Pancreas (tissue), 10 donors: ENCODE data around the gene GSTK1. TPM values are rescaled to one million over a fixed set of nuclear protein-coding genes. Genes with fewer than 3 reads are reported as not detected.

Experiments used
- ATAC-seq, 4 donors: fragments of 200-7000 bp; cut with Tn5 transposase; one replicate each; pipeline versions ENCODE4 v1.8.0 to v1.9.1; 2020; ENCODE audit warnings: mild to moderate bottlenecking in 4 of 4, moderate library complexity in 4 of 4
- DNase-seq, 6 donors: peaks; one replicate each; pipeline ENCODE4 v3.0.0-alpha.2; 2020
- FAIRE-seq: peaks from 2 replicates; lab custom pipeline; 2012; peaks lifted over from hg19 to GRCh38; lab: Jason Lieb, UNC
- H3K27ac ChIP-seq, 4 donors: fragments of 200-600 bp; sonication (generic); 1 replicate in 3 of 4; 2 replicates in 1 of 4; pipeline versions ENCODE4 v1.5.0 to v1.8.0; 2020
- H3K27me3 ChIP-seq, 4 donors: fragments of 200-600 bp; one replicate each; pipeline ENCODE4 v1.8.0; 2021
- H3K36me3 ChIP-seq, 3 donors: fragments of 200-600 bp; sonication (generic) in 1 of 3; one replicate each; pipeline versions ENCODE4 v1.5.0 to v1.8.0; 2020 to 2021
- H3K4me1 ChIP-seq, 3 donors: fragments of 200-600 bp; one replicate each; pipeline ENCODE4 v1.8.0; 2021
- H3K4me3 ChIP-seq, 4 donors: fragments of 200-600 bp; sonication (generic) in 2 of 4; one replicate each; pipeline versions ENCODE4 v1.5.0 to v1.8.0; 2020 to 2021
- H3K9me3 ChIP-seq, 4 donors: fragments of 200-600 bp; one replicate each; pipeline ENCODE4 v1.8.0; 2021
- WGBS, 2 donors: extraction: QIAGEN DNeasy Blood & Tissue Kit; methylation state at CpG; one replicate each; pipeline ENCODE4 v1.1.7; 2013; 5-methylcytosine and 5-hydroxymethylcytosine counted together
- intact Hi-C, 3 donors: fragments of 100-400 bp; cut with DNase I; formaldehyde crosslinking; loops; one replicate each; pipeline versions ENCODE4 v1.11.1 to v1.14.2; 2022
- polyA plus RNA-seq, 2 donors: library from polyadenylated mRNA; stranded (reverse); fragments of 200-250 nt; gene quantifications; one replicate each; pipeline ENCODE4 v1.2.3, GENCODE V29; 2013
- total RNA-seq, 6 donors: library from RNA; stranded (reverse); fragmentation: NEBNext Ultra II Directional in 4 of 6; extraction: Animal tissue kit (Norgen Biotek cat#: 25700) in 4 of 6; gene quantifications; one replicate each; pipeline versions ENCODE4 v1.2.1 to v1.2.4, GENCODE V29; 2021 to 2023
- TF ChIP-seq, protein P1 (sequence below), 4 donors: fragments of 200-600 bp; sonication (generic) in 3 of 4; IDR thresholded peaks; one replicate each; pipeline versions ENCODE4 v1.5.0 to v1.8.0; 2021; ENCODE audit warnings: antibody characterized with exemption in 4 of 4
- donor health status: healthy with polysubstance abuse.
- donor health status: DM: no; HTN: no; CAD: no; lungs with moderate emphysema.
- donor health status: DM: no; HTN: no; CAD: no.
- donor health status: control.
- donor health status: control.
- donor health status: Bipolar disorder and iron deficiency.
- donor health status: DM: yes; HTN: yes; CAD: no.
- donor health status: DM: no; HTN: no; CAD: no.
- donor health status: DM: no; HTN: no; CAD: no.
- donor health status: DM: yes; HTN: yes; CAD: no.

The GSTK1 gene
- total and polyA plus RNA-seq, 8 donors = 47.7 to 164 (median 67.4) TPM

DNA sequence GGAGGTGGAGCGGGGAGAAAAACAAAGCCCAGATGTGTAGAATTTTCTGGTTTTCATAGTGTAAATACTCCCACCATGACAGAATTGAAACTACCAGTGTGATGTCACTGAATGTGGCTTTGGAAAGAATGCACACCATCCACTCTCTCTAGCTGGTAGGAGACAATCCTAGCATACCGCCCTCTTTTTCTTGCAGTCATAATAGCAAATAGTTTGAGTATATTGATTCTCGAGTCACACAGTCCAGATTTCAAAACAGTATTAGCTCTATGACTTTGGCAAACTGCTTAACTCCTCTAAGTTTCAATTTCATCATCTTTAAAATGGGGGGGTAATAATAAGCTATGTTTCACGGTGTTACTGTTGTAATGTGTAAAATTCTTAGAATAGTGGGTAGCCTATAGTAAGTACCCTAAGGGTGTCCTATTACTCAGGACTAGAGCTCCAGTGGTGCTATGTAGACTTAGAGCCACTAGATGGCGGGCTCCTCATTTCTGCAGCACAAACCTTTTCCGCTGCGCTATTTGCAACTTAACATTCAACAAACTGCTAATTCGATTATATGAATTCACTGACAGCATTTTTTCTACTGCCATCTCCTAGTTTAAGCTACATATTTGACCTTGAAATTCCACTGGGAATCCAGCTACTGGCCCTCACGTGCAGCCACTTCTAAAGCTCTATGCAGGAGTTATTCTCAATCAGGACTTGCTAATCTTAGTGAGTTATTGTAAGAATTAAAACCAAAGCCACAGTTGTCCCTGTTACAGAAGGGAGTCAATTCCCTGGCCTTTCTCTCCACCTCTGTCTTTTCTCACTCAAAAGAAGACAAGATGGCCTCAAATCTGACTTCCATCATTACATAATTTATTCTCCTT is 22.7 kb upstream of the GSTK1 start:
- Histone ChIP-seq H3K27ac (no peak overlapping the region), H3K9me3 (no peaks in the 10 kb centered on the region)

DNA sequence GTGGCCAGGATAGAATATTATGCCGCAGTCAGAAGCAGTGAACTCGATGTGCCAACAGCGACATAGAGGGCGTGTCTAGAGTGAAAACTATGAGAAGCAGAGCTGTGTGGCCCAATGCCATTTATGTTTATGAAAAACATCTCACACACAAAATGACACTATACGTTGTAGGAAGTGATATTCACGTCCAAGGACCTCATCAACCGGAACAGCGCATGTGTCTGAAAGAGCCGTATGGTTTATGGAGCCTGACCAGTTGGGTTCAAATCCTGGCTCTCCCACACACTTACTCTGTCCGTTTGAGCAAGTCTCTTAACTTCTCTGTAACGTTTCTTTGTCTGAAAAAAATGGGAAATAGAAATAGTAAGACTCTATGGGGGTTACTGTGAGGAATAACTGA is 20.9 kb upstream of the GSTK1 start:
- FAIRE-seq = no peak
- Histone ChIP-seq H3K27ac (no peak overlapping the region), H3K9me3 (no peaks in the 10 kb centered on the region), H3K27me3 (no peaks in the 10 kb centered on the region), H3K4me1 (no peaks in the 10 kb centered on the region), H3K36me3 (no peaks in the 10 kb centered on the region), H3K4me3 (no peak overlapping the region)
- intact Hi-C loops = loop anchor here (5.0 to 10.0 kb wide), 3 partner anchors 62 to 175 kb away; no protein-coding TSS in a partner anchor
- no peak for DNase-seq
- TF ChIP-seq, protein P1, sequence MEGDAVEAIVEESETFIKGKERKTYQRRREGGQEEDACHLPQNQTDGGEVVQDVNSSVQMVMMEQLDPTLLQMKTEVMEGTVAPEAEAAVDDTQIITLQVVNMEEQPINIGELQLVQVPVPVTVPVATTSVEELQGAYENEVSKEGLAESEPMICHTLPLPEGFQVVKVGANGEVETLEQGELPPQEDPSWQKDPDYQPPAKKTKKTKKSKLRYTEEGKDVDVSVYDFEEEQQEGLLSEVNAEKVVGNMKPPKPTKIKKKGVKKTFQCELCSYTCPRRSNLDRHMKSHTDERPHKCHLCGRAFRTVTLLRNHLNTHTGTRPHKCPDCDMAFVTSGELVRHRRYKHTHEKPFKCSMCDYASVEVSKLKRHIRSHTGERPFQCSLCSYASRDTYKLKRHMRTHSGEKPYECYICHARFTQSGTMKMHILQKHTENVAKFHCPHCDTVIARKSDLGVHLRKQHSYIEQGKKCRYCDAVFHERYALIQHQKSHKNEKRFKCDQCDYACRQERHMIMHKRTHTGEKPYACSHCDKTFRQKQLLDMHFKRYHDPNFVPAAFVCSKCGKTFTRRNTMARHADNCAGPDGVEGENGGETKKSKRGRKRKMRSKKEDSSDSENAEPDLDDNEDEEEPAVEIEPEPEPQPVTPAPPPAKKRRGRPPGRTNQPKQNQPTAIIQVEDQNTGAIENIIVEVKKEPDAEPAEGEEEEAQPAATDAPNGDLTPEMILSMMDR (IDR thresholded peaks at IDR 0.05) = no peak
- 74 to 80% methylated on average over 11 of the region's 11 CpGs for WGBS, 2 donors
- no peak for ATAC-seq

More for the DNA sequence above, 22.7 kb upstream of the GSTK1 start:
- intact Hi-C loops = loop anchor here (5.0 to 10.0 kb wide), 3 partner anchors 64 to 177 kb away; no protein-coding TSS in a partner anchor
- peak in 4 of 6 donors; percentile 46 to 71 (median 54) for DNase-seq
- peak; percentile 74 to 99 (median 96) for ATAC-seq
- FAIRE-seq = peak; percentile 17
- TF ChIP-seq, protein P1 (IDR thresholded peaks at IDR 0.05) = peak; percentile 79 to 90 (median 82)
- no peak overlapping the region for H3K4me3 ChIP-seq
- H3K4me1 ChIP-seq = no peaks in the 10 kb centered on the region
- no peaks in the 10 kb centered on the region for H3K36me3 ChIP-seq
- WGBS, 2 donors = 9 to 10% methylated on average over 9 of the region's 9 CpGs
- H3K27me3 ChIP-seq = no peaks in the 10 kb centered on the region

DNA sequence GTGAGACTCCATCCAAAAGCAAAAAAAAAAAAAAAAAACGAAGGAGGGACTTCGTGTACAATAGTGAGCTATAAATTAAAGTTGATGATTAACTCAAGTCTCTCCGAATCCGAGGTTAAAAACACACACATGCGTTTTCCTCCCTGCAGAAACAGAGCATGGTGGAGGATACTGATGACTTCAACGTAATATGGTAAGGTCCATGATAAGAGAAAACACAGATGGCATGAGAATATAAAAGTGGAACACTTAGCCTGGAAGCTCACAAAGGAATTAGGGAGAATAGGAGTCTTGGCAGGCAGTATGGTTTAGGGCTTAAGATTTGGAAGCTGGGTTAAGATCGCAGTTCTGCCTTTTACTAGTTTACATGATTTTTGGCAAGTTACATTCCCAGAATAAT is 20.1 kb upstream of the GSTK1 start:
- FAIRE-seq (no peak), DNase-seq (no peak), ATAC-seq (no peak)
- Histone ChIP-seq H3K9me3 (no peaks in the 10 kb centered on the region), H3K36me3 (no peaks in the 10 kb centered on the region), H3K27me3 (no peaks in the 10 kb centered on the region), H3K4me3 (no peak overlapping the region), H3K4me1 (no peaks in the 10 kb centered on the region), H3K27ac (no peak overlapping the region)
- intact Hi-C loops = loop anchor here (5.0 to 10.0 kb wide), 3 partner anchors 62 to 174 kb away; no protein-coding TSS in a partner anchor
- TF ChIP-seq, protein P1 (IDR thresholded peaks at IDR 0.05) = no peak
- 46 to 47% methylated on average over 7 of the region's 7 CpGs for WGBS, 2 donors

DNA sequence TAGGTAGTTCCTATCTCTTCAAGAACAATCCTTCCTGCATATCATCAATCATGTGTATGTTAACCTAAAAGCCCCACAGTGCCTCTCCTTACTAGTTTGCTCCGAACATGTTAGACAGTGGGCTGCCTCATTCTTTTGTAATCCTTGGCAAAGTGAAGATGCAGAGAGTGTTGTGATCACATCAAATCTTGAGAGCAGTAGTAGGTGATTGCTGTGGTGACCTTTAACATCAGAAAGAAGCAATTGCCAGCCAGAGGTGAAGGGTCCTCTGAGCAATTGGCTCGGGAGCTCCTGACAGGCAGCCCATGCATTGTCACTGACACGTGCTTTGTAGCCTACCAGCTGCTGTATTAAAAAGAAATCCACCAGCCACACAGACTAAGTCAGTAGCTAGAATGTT is 19.6 kb upstream of the GSTK1 start:
- DNase-seq (no peak), ATAC-seq (no peak), FAIRE-seq (no peak)
- no peaks in the 10 kb centered on the region for H3K9me3 ChIP-seq
- no peak overlapping the region for H3K4me3 ChIP-seq
- H3K4me1 ChIP-seq = no peaks in the 10 kb centered on the region
- intact Hi-C loops = loop anchor here (5.0 to 10.0 kb wide), 3 partner anchors 61 to 174 kb away; no protein-coding TSS in a partner anchor
- no peaks in the 10 kb centered on the region for H3K36me3 ChIP-seq
- WGBS, 2 donors = 62 to 65% methylated on average over 3 of the region's 3 CpGs
- no peak overlapping the region for H3K27ac ChIP-seq
- H3K27me3 ChIP-seq = no peaks in the 10 kb centered on the region
- TF ChIP-seq, protein P1 (IDR thresholded peaks at IDR 0.05) = no peak
